ENCODE results near the gene LRRC32. TPM values are rescaled to one million over a fixed set of nuclear protein-coding genes. Genes with fewer than 3 reads are reported as not detected.

The LRRC32 gene
- total RNA-seq, 1 donor from 2014 or later: 25.8 TPM

DNA sequence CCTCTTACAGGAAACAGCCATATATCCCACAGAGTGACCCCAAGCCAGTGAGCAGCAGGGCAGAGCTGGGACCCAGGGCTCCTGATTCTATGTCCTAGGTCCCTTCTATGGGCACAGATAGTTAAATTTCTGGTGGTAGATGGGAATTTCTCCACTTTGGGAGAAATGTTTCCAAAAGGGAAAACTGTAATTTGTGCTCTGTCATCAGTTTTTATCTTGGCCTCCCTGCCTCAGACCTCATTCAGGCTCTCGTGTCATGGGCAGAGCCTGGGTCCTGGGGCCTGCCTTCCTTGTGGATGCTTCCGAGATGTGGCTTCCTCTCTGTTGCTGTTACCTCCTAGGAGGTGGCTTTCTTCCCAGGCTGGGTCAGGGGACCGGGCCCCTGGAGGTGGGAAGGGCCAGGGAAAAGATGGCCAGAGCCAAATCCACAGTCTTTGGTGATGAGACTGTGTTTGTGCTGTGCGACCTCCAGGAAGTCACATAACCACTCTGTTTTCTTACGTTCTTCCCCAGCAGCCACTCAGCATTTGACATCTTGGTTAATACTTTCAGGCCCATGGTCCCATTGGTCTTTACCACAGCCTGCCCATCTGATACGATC lies 8.6 kb downstream of the LRRC32 start:
- H3K4me1 Mint-ChIP-seq: peaks cover 48% of the 10 kb centered on the region
- no peaks in the 10 kb centered on the region for H3K9me3 Mint-ChIP-seq
- ATAC-seq (ENCODE audit: low read depth): no peak
- CTCF ChIA-PET: no interaction called here
- intact Hi-C loops (cut with micrococcal nuclease): no loop called here
- H3K27me3 Mint-ChIP-seq: peaks cover 13% of the 10 kb centered on the region
- no peak overlapping the region for H3K4me3 Mint-ChIP-seq
- no peak for DNase-seq
- POLR2A ChIA-PET: interaction anchor here (0.8 to 1.8 kb wide), 2 partner anchors 9 to 13 kb away, joined by 4 to 8 read pairs; partner anchors contain the start of gene LRRC32
- TF ChIP-seq, protein P1, sequence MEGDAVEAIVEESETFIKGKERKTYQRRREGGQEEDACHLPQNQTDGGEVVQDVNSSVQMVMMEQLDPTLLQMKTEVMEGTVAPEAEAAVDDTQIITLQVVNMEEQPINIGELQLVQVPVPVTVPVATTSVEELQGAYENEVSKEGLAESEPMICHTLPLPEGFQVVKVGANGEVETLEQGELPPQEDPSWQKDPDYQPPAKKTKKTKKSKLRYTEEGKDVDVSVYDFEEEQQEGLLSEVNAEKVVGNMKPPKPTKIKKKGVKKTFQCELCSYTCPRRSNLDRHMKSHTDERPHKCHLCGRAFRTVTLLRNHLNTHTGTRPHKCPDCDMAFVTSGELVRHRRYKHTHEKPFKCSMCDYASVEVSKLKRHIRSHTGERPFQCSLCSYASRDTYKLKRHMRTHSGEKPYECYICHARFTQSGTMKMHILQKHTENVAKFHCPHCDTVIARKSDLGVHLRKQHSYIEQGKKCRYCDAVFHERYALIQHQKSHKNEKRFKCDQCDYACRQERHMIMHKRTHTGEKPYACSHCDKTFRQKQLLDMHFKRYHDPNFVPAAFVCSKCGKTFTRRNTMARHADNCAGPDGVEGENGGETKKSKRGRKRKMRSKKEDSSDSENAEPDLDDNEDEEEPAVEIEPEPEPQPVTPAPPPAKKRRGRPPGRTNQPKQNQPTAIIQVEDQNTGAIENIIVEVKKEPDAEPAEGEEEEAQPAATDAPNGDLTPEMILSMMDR (IDR thresholded peaks at IDR 0.05): no peak
- H3K27ac Mint-ChIP-seq: no peak overlapping the region
- peaks cover 32% of the 10 kb centered on the region for H3K36me3 Mint-ChIP-seq (ENCODE audit: low read depth)

DNA sequence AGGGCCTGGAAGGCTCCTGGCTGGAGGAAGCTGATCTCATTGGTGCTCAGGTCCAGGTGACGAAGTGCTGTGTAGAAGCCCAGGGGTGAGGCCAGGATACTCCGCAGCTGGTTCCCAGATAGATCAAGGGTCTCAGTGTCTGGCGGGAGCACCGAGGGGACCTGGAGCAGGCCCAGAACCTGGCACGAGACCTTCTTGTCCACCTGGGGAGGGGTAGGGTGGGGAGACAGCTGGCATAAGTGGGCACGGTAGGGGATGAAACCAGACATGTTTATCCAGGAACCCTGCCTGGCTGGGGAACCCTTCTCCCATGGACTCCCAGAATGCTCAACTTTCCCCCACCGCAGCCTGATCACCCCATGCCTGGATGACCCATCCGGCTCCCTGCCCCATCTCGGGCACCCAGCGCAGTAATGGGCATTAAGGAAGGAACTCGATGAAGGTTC lies 9.2 kb downstream of the LRRC32 start:
- H3K9me3 Mint-ChIP-seq: no peaks in the 10 kb centered on the region
- ATAC-seq (ENCODE audit: low read depth) (no peak), DNase-seq (peak; percentile 10)
- intact Hi-C loops (cut with micrococcal nuclease): no loop called here
- ChIA-PET POLR2A (no interaction called here), CTCF (no interaction called here)
- peaks cover 32% of the 10 kb centered on the region for H3K36me3 Mint-ChIP-seq (ENCODE audit: low read depth)
- H3K4me3 Mint-ChIP-seq: no peak overlapping the region
- peaks cover 47% of the 10 kb centered on the region for H3K4me1 Mint-ChIP-seq
- TF ChIP-seq, protein P1 (IDR thresholded peaks at IDR 0.05): no peak
- H3K27me3 Mint-ChIP-seq: peaks cover 12% of the 10 kb centered on the region
- H3K27ac Mint-ChIP-seq: no peak overlapping the region

DNA sequence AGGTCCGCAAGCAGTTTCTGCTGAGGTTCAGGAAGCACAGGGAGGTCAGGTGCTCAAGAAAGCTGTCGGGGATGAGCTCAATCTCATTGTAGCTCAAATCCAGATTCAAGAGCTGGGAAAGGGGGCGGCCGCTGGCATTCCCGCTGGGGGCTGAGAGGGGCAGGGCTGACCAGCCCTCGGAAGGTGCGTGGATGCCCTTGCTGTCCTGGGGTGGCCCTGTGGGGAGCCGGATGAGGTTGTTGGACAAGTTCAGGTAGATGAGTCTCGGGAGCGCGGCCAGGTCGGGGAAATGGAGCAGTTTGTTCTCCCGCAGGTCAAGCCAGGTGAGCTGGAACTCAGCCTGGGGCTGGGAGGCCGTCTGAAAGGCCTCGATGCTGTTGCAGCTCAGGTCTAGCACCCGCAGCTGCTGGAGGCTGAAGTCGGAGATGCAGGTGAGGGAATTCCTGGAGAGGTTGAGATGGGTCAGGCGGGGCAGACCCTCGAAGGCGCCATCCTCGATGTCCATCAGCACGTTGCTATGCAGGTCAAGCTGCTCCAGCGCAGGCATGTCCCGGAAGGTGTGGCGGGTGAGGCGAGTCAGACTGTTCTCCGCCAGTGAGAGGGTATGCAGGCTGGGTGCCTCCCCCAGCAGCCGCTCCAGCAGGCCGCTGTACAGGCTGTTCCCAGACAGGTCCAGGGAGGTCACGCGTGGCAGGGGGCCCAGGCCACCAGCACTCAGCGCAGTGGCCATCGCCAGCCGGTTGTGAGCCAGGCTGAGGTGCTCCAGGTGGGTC lies 9.8 kb downstream of the LRRC32 start:
- DNase-seq (peak; percentile 15), ATAC-seq (ENCODE audit: low read depth) (no peak)
- Mint-ChIP-seq H3K27me3 (peaks cover 12% of the 10 kb centered on the region), H3K4me3 (no peak overlapping the region), H3K36me3 (ENCODE audit: low read depth) (peaks cover 32% of the 10 kb centered on the region), H3K4me1 (peaks cover 41% of the 10 kb centered on the region), H3K9me3 (no peaks in the 10 kb centered on the region), H3K27ac (no peak overlapping the region)
- ChIA-PET CTCF (no interaction called here), POLR2A (no interaction called here)
- TF ChIP-seq, protein P1 (IDR thresholded peaks at IDR 0.05): no peak
- intact Hi-C loops (cut with micrococcal nuclease): no loop called here

DNA sequence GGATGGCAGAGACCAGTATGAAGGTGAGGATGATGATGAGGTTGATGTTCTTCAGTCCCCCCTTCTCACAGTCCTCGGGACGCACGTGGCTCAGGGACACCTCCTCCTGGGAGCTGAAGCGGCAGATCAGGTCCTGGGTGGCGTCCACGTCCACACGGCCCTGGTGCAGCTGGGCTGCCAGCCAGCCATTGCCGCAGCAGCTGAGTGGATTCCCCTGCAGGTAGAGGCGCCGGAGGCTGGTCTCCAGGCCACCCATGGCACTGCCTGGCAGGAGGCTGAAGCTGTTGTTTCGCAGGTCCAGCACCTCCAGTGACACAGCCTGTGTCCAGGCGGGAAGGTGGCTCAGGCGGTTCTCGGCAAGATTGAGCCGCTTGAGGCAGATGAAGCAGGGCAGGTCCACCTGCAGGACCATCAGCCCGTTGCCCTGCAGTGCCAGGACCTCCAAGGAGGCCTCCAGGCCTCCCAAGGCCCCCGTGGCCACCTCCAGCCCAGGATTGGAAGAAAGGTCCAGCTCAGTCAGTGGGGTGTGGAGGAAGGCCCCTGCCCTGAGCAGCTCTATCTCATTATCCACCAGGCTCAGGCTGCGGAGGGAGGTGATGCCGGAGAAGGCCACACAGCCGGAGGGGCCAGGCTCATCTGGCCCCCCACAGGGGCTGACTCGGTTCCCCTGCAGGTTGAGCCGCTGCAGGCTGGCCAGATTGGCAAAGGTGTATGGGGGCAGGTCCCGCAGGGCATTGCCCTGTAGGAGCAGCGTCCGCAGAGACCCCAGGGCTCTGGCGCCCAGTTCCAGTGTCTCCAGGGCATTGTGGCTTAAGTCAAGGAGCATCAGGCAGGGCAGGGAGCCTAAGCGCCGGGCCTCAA lies 10.6 kb downstream of the LRRC32 start:
- TF ChIP-seq, protein P1 (IDR thresholded peaks at IDR 0.05): no peak
- DNase-seq (peak; percentile 14), ATAC-seq (ENCODE audit: low read depth) (no peak)
- intact Hi-C loops (cut with micrococcal nuclease): no loop called here
- H3K9me3 Mint-ChIP-seq: no peaks in the 10 kb centered on the region
- ChIA-PET CTCF (no interaction called here), POLR2A (no interaction called here)
- H3K4me3 Mint-ChIP-seq: no peak overlapping the region
- H3K36me3 Mint-ChIP-seq (ENCODE audit: low read depth): peaks cover 32% of the 10 kb centered on the region
- no peak overlapping the region for H3K27ac Mint-ChIP-seq
- peaks cover 33% of the 10 kb centered on the region for H3K4me1 Mint-ChIP-seq
- peaks cover 12% of the 10 kb centered on the region for H3K27me3 Mint-ChIP-seq

Measured in activated B cell treated with CpG ODN at 0.5 μM for 24 hours (primary cell).